NT2/D1 (cell line): ENCODE measurements around the gene THSD7A.

Experiments
- SUZ12 ChIP-seq: IDR thresholded peaks from 2 replicates; pipeline ENCODE4 v1.6.1; 2011; ENCODE audit not compliant: insufficient read length, insufficient read depth; ENCODE audit errors: extremely low read depth
- YY1 ChIP-seq: IDR thresholded peaks from 2 replicates; pipeline ENCODE4 v1.6.1; 2011; ENCODE audit not compliant: insufficient read length, insufficient read depth
- ZNF274 ChIP-seq: IDR thresholded peaks from 2 replicates; pipeline ENCODE4 v1.6.1; 2011; ENCODE audit warnings: mild to moderate bottlenecking, low read depth, low read length

DNA sequence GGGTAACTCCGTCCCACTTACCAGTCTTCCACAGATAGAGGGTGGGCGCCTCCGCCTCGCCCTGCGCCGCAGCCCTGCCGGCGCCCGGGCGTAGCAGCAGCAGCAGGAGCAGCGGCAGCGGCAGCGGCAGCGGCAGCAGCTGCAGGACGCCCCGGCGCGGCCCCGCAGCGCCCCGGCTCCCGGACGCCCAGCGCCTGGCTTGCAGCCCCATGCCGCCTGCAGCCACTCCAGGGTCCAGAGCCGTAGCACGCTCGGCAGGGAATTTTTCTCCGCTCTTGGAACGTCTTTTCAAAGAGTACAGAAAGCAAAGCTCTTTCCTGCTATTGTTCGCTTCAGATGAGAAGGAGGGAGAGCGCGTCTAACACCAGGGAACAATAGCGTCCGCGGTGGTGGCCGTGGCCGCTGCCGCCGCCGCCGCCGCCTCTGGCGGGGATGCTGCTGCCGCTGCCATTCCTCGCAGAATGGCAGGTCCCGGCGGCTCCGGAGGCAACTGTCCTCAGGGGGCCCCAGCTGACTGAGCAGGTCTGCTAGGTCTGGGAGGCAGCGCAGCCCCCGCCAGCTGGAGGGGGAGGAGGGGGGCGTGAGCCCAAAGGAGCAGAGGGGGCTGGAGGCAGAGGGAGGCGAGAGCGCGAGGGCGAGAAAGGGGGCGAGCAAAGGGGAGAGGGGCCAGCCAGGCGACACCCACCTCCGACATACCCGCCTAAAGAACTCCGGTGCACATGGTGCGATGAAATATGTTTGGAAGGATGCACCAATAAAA, at the start of gene THSD7A:
- TF ChIP-seq ZNF274 = no peak
- TF ChIP-seq YY1 = no peak
- no peak for TF ChIP-seq SUZ12
